ENCODE measurements around the gene CCDC8. TPM values are rescaled to one million over a fixed set of nuclear protein-coding genes. Genes with fewer than 3 reads are reported as not detected.

The CCDC8 gene
- total and polyA plus RNA-seq, 9 of the 15 experiments (the other 6 are each of a cell fraction or from before 2014, with no cell fraction given) = 0.68 to 30.8 (median 15.6) TPM

DNA sequence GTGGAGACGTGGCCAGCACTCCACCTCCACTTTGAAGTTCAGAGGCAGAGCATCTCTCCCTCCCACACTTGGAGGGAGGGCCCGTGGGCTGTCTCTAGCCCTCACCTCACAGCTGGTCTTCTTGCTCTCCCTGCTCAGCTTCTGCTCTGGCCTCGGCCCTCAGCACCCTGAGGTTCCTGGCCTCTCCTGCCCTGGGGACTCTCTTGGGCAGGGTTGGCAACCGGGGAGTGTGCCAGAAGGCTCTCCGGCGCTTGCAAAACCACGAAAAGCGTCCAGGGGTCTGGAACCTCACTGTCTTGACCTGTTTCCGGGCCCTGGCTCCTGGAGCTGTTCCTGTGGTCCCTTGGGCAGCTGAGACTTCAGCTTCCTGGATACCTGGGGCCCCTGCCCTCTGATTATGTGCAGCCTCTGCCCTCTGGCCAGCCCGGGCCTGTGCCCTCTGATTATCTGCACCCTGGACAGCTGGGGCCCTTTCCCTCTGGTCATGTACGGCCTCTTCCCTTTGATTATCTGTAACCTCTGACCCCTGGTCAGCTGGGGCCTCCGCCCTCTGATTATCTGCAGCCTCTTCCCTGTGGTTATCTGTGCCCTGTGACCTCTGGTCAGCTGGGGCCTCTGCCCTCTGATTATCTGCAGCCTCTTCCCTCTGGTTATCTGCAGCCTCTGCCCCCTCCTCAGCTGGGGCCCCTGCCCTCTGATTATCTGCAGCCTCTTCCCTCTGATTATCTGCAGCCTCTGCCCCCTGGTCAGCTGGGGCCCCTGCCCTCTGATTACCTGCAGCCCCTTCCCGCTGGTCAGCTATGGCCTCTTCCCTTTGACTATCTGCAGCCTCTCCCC, 2.1 kb downstream of the CCDC8 start (continued):
- TF ChIP-seq RFX7 (CRISPR knock-in tag; IDR thresholded peaks at IDR 0.05) = no peak
- no peak for TF ChIP-seq ZNF785 (CRISPR knock-in tag; IDR thresholded peaks at IDR 0.05)
- peak; percentile 33; the same call in 1 of the 2 replicates for TF ChIP-seq RBFOX2 (IDR thresholded peaks at IDR 0.05; ENCODE audit: low read depth, low read length)
- 0 out of 2 replicates have a peak, but pooled peaks have one; percentile 8 for TF ChIP-seq STAT5A (IDR thresholded peaks at IDR 0.05; ENCODE audit: borderline replicate concordance, low read length)
- TF ChIP-seq RBM39 (optimal IDR thresholded peaks at IDR 0.05; ENCODE audit: low read depth, low read length) = no peak
- TF ChIP-seq ZNF212 (CRISPR knock-in tag; IDR thresholded peaks at IDR 0.05) = no peak
- no peak for TF ChIP-seq ZNF699 (CRISPR knock-in tag; IDR thresholded peaks at IDR 0.05; ENCODE audit: insufficient replicate concordance)
- no peak for TF ChIP-seq XRCC5 (IDR thresholded peaks at IDR 0.05; ENCODE audit: low read depth, low read length)
- TF ChIP-seq SP2 (IDR thresholded peaks at IDR 0.05; ENCODE audit: extremely low read depth, low read depth, low read length, poor library complexity, severe bottlenecking) = no peak
- 0 out of 2 replicates have a peak, but pooled peaks have one; percentile 28 for TF ChIP-seq PHB (CRISPR knock-in tag; IDR thresholded peaks at IDR 0.05)
- TF ChIP-seq LEF1 (IDR thresholded peaks at IDR 0.05) = no peak
- TF ChIP-seq ARHGAP35 (IDR thresholded peaks at IDR 0.05; ENCODE audit: partially characterized antibody) = peak; percentile 92
- TF ChIP-seq MYNN (IDR thresholded peaks at IDR 0.05) = peak; percentile 42; the same call in 1 of the 2 replicates
- TF ChIP-seq MYNN (CRISPR knock-in tag; IDR thresholded peaks at IDR 0.05) = no peak
- no peak for TF ChIP-seq KLF16 (IDR thresholded peaks at IDR 0.05)
- TF ChIP-seq, protein P1, sequence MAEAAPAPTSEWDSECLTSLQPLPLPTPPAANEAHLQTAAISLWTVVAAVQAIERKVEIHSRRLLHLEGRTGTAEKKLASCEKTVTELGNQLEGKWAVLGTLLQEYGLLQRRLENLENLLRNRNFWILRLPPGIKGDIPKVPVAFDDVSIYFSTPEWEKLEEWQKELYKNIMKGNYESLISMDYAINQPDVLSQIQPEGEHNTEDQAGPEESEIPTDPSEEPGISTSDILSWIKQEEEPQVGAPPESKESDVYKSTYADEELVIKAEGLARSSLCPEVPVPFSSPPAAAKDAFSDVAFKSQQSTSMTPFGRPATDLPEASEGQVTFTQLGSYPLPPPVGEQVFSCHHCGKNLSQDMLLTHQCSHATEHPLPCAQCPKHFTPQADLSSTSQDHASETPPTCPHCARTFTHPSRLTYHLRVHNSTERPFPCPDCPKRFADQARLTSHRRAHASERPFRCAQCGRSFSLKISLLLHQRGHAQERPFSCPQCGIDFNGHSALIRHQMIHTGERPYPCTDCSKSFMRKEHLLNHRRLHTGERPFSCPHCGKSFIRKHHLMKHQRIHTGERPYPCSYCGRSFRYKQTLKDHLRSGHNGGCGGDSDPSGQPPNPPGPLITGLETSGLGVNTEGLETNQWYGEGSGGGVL (CRISPR knock-in tag; IDR thresholded peaks at IDR 0.05) = no peak
- TF ChIP-seq TEAD4 (IDR thresholded peaks at IDR 0.05; ENCODE audit: low read length) = peak; percentile 66
- no peak for TF ChIP-seq TEAD4 (CRISPR knock-in tag; IDR thresholded peaks at IDR 0.05; ENCODE audit: borderline replicate concordance)
- TF ChIP-seq RBM14 (IDR thresholded peaks at IDR 0.05; ENCODE audit: borderline replicate concordance, insufficient read depth, low read depth, low read length) = no peak
- TF ChIP-seq, protein P2, sequence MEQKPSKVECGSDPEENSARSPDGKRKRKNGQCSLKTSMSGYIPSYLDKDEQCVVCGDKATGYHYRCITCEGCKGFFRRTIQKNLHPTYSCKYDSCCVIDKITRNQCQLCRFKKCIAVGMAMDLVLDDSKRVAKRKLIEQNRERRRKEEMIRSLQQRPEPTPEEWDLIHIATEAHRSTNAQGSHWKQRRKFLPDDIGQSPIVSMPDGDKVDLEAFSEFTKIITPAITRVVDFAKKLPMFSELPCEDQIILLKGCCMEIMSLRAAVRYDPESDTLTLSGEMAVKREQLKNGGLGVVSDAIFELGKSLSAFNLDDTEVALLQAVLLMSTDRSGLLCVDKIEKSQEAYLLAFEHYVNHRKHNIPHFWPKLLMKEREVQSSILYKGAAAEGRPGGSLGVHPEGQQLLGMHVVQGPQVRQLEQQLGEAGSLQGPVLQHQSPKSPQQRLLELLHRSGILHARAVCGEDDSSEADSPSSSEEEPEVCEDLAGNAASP (IDR thresholded peaks at IDR 0.05) = no peak
- peak; percentile 22; the same call in 1 of the 2 replicates for TF ChIP-seq ZKSCAN1 (IDR thresholded peaks at IDR 0.05; ENCODE audit: low read depth, low read length)
- TF ChIP-seq NR3C1 (CRISPR knock-in tag; IDR thresholded peaks at IDR 0.05) = no peak
- TF ChIP-seq MYC (IDR thresholded peaks at IDR 0.05; ENCODE audit: low read depth, low read length) = no peak
- no peak for TF ChIP-seq MYC (CRISPR knock-in tag; IDR thresholded peaks at IDR 0.05; ENCODE audit: borderline replicate concordance, low read depth)
- TF ChIP-seq, protein P3, sequence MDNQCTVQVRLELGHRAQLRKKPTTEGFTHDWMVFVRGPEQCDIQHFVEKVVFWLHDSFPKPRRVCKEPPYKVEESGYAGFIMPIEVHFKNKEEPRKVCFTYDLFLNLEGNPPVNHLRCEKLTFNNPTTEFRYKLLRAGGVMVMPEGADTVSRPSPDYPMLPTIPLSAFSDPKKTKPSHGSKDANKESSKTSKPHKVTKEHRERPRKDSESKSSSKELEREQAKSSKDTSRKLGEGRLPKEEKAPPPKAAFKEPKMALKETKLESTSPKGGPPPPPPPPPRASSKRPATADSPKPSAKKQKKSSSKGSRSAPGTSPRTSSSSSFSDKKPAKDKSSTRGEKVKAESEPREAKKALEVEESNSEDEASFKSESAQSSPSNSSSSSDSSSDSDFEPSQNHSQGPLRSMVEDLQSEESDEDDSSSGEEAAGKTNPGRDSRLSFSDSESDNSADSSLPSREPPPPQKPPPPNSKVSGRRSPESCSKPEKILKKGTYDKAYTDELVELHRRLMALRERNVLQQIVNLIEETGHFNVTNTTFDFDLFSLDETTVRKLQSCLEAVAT (IDR thresholded peaks at IDR 0.05) = no peak
- no peak for TF ChIP-seq PTBP1 (IDR thresholded peaks at IDR 0.05; ENCODE audit: low read depth, low read length)
- TF ChIP-seq NFIC (IDR thresholded peaks at IDR 0.05) = peak; percentile 45
